ENCODE measurements around the gene NYAP2.

DNA sequence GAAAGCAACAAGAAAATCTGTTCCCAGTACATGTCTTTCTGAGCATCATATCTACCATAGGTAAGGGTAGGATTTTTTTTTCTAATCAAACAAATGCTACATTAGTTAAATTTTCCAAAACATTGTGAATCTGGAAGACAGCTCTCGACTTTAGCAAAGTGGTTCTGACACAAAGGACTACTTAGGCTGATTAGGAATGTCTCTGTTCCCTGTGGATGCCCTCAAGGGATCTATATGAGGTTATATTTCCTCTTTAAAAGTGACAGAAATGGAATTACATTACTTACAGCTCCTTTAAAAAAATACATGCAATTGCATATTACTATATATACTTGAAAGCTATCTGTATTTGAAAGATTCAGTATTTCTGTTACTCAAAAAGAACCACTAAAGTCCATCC is 15.4 kb downstream of the NYAP2 start:
- TF ChIP-seq, protein P1, sequence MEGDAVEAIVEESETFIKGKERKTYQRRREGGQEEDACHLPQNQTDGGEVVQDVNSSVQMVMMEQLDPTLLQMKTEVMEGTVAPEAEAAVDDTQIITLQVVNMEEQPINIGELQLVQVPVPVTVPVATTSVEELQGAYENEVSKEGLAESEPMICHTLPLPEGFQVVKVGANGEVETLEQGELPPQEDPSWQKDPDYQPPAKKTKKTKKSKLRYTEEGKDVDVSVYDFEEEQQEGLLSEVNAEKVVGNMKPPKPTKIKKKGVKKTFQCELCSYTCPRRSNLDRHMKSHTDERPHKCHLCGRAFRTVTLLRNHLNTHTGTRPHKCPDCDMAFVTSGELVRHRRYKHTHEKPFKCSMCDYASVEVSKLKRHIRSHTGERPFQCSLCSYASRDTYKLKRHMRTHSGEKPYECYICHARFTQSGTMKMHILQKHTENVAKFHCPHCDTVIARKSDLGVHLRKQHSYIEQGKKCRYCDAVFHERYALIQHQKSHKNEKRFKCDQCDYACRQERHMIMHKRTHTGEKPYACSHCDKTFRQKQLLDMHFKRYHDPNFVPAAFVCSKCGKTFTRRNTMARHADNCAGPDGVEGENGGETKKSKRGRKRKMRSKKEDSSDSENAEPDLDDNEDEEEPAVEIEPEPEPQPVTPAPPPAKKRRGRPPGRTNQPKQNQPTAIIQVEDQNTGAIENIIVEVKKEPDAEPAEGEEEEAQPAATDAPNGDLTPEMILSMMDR (conservative IDR thresholded peaks at IDR 0.05), result no peak
- TF ChIP-seq ZFX (IDR thresholded peaks at IDR 0.05), result no peak
